Esophagus muscularis mucosa (tissue), 4 donors: Measurements from ENCODE around the gene CDC20B.

Source experiments
- EP300 ChIP-seq: sonication (generic); formaldehyde crosslinking; IDR thresholded peaks from one replicate; pipeline ENCODE4 v1.6.1; 2017; ENCODE audit warnings: antibody characterized with exemption
- POLR2A ChIP-seq: fragments of 450-650 bp; IDR thresholded peaks from one replicate; pipeline ENCODE4 v1.6.1; 2017; ENCODE audit warnings: antibody characterized with exemption, moderate library complexity, mild to moderate bottlenecking, low read depth
- TF ChIP-seq, protein P1 (sequence below), 3 experiments: fragments of 200-600 bp in 2 of 3; fragments of 450-650 bp in 1 of 3; sonication (generic) in 2 of 3; IDR thresholded peaks; one replicate each; pipeline ENCODE4 v1.5.1; 2017 to 2019; ENCODE audit warnings: antibody characterized with exemption in 3 of 3, mild to moderate bottlenecking in 2 of 3, moderate library complexity in 1 of 3

DNA sequence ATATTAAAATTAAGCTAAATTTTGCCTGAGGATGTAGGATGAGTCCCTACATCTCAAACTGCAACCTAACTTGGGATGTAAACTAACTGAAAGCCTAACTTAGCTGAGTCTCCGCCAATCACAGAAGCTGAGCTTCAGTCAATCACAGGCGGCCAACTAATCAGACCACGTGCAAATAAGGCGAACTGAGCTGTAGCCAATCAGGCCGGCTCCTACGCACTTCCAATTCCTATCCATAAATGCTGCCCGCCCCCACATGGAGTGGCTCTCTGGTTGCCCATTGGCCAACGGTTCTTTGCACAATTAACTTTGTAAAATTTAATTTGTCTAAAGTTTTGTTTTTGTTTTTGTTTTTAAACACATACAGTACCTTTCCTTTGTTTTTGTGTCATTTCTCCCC, 26.9 kb downstream of the CDC20B start:
- TF ChIP-seq EP300 (no peak), POLR2A (no peak)
- TF ChIP-seq, protein P1, sequence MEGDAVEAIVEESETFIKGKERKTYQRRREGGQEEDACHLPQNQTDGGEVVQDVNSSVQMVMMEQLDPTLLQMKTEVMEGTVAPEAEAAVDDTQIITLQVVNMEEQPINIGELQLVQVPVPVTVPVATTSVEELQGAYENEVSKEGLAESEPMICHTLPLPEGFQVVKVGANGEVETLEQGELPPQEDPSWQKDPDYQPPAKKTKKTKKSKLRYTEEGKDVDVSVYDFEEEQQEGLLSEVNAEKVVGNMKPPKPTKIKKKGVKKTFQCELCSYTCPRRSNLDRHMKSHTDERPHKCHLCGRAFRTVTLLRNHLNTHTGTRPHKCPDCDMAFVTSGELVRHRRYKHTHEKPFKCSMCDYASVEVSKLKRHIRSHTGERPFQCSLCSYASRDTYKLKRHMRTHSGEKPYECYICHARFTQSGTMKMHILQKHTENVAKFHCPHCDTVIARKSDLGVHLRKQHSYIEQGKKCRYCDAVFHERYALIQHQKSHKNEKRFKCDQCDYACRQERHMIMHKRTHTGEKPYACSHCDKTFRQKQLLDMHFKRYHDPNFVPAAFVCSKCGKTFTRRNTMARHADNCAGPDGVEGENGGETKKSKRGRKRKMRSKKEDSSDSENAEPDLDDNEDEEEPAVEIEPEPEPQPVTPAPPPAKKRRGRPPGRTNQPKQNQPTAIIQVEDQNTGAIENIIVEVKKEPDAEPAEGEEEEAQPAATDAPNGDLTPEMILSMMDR (IDR thresholded peaks at IDR 0.05): no peak
